Osteocyte (in vitro differentiated cells): Measurements from ENCODE around the gene TCF25. TPM values are rescaled to one million over a fixed set of nuclear protein-coding genes. Genes with fewer than 3 reads are reported as not detected.

ENCODE experiments used
- DNase-seq: peaks from one replicate; pipeline ENCODE4 v3.0.0; 2021; ENCODE audit warnings: mixed read lengths; ENCODE audit not compliant: unreplicated experiment; ENCODE audit errors: extremely low spot score
- H3K27ac Mint-ChIP-seq: one replicate; pipeline ENCODE4 v1.8.0; 2021; ENCODE audit warnings: mild to moderate bottlenecking, mixed read lengths; ENCODE audit not compliant: unreplicated experiment
- H3K27me3 Mint-ChIP-seq: one replicate; pipeline ENCODE4 v1.8.0; 2021; ENCODE audit warnings: mixed read lengths; ENCODE audit not compliant: unreplicated experiment
- H3K36me3 Mint-ChIP-seq: one replicate; pipeline ENCODE4 v1.8.0; 2021; ENCODE audit warnings: mixed read lengths; ENCODE audit not compliant: unreplicated experiment
- H3K4me1 Mint-ChIP-seq: one replicate; pipeline ENCODE4 v1.8.0; 2021; ENCODE audit warnings: mixed read lengths; ENCODE audit not compliant: unreplicated experiment
- H3K4me3 Mint-ChIP-seq: one replicate; pipeline ENCODE4 v1.8.0; 2021; ENCODE audit warnings: mild to moderate bottlenecking, moderate library complexity, mixed read lengths; ENCODE audit not compliant: unreplicated experiment
- H3K9me3 Mint-ChIP-seq: one replicate; pipeline ENCODE4 v1.8.0; 2021; ENCODE audit warnings: mixed read lengths; ENCODE audit not compliant: unreplicated experiment
- total RNA-seq: library from RNA; stranded (reverse); gene quantifications from 2 replicates; pipeline ENCODE4 v1.2.1, GENCODE V29; 2021
- TF ChIP-seq, protein P1 (sequence below): fragments of 200-600 bp; sonication (generic); IDR thresholded peaks from 2 replicates; pipeline ENCODE4 v1.5.0; 2021; ENCODE audit warnings: antibody characterized with exemption, mild to moderate bottlenecking, moderate library complexity

Gene TCF25
- total RNA-seq, 1 donor from 2014 or later, result 251 TPM

- Mint-ChIP-seq H3K4me1 (peaks cover 15% of the 10 kb centered on the region), H3K27ac (peak overlapping the region; percentile 41), H3K4me3 (peak overlapping the region; percentile 75), H3K27me3 (no peaks in the 10 kb centered on the region), H3K9me3 (no peaks in the 10 kb centered on the region), H3K36me3 (no peaks in the 10 kb centered on the region)
- DNase-seq, result no peak
- TF ChIP-seq, protein P1, sequence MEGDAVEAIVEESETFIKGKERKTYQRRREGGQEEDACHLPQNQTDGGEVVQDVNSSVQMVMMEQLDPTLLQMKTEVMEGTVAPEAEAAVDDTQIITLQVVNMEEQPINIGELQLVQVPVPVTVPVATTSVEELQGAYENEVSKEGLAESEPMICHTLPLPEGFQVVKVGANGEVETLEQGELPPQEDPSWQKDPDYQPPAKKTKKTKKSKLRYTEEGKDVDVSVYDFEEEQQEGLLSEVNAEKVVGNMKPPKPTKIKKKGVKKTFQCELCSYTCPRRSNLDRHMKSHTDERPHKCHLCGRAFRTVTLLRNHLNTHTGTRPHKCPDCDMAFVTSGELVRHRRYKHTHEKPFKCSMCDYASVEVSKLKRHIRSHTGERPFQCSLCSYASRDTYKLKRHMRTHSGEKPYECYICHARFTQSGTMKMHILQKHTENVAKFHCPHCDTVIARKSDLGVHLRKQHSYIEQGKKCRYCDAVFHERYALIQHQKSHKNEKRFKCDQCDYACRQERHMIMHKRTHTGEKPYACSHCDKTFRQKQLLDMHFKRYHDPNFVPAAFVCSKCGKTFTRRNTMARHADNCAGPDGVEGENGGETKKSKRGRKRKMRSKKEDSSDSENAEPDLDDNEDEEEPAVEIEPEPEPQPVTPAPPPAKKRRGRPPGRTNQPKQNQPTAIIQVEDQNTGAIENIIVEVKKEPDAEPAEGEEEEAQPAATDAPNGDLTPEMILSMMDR, result no peak
Measured at GRCh38 chr16:89949756-89950155, 76.4 kb downstream of the TCF25 start.

DNA sequence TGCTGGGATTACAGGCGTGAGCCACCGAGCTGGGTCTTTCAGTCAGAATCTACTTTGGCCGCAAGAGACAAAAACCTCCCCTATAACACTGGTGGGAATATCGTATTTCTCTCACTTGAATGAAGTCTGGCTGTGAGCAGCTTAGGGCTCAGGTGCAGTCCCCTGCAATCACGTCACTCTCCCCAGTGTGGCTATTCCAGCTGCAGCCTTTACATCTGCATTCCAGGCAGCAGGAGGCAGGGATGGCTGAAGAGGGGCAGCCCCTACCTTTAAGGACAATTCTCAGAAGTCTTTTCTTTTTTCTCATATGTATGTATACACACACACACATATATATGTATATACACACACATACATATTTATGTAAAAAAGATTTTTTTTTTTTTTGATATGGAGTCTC is 78.1 kb downstream of the TCF25 start:
- TF ChIP-seq, protein P1, result no peak
- no peaks in the 10 kb centered on the region for H3K27me3 Mint-ChIP-seq
- H3K4me3 Mint-ChIP-seq, result no peak overlapping the region
- no peak overlapping the region for H3K27ac Mint-ChIP-seq
- no peaks in the 10 kb centered on the region for H3K36me3 Mint-ChIP-seq
- peaks cover 15% of the 10 kb centered on the region for H3K4me1 Mint-ChIP-seq
- no peak for DNase-seq
- no peaks in the 10 kb centered on the region for H3K9me3 Mint-ChIP-seq

- Mint-ChIP-seq H3K27ac (no peak overlapping the region), H3K36me3 (peaks cover 5% of the 10 kb centered on the region), H3K27me3 (no peaks in the 10 kb centered on the region), H3K9me3 (no peaks in the 10 kb centered on the region), H3K4me1 (peaks cover 15% of the 10 kb centered on the region), H3K4me3 (no peak overlapping the region)
- DNase-seq, result no peak
- TF ChIP-seq, protein P1, result no peak
Measured at GRCh38 chr16:89952049-89952448, 78.7 kb downstream of the TCF25 start.

GRCh38 chr16:89952551-89952950 is 79.2 kb downstream of the TCF25 start:
- no peaks in the 10 kb centered on the region for H3K9me3 Mint-ChIP-seq
- H3K4me3 Mint-ChIP-seq, result no peak overlapping the region
- peaks cover 13% of the 10 kb centered on the region for H3K4me1 Mint-ChIP-seq
- TF ChIP-seq, protein P1, result no peak
- H3K36me3 Mint-ChIP-seq, result peaks cover 5% of the 10 kb centered on the region
- H3K27me3 Mint-ChIP-seq, result no peaks in the 10 kb centered on the region
- no peak for DNase-seq
- no peak overlapping the region for H3K27ac Mint-ChIP-seq

- H3K27ac Mint-ChIP-seq, result no peak overlapping the region
- no peaks in the 10 kb centered on the region for H3K27me3 Mint-ChIP-seq
- H3K36me3 Mint-ChIP-seq, result peaks cover 16% of the 10 kb centered on the region
- H3K4me1 Mint-ChIP-seq, result peaks cover 7% of the 10 kb centered on the region
- TF ChIP-seq, protein P1, result no peak
- H3K4me3 Mint-ChIP-seq, result no peak overlapping the region
- DNase-seq, result no peak
- no peaks in the 10 kb centered on the region for H3K9me3 Mint-ChIP-seq
Measured at GRCh38 chr16:89953671-89954406, 80.4 kb downstream of the TCF25 start.
